Endothelial cell of umbilical vein (primary cell): ENCODE data around the gene RPIA. TPM values are rescaled to one million over a fixed set of nuclear protein-coding genes. Genes with fewer than 3 reads are reported as not detected.

Experiments
- BruUV-seq: library from RNA; stranded (reverse); fragments of 400-500 nt; replicated peaks from 2 replicates; lab custom pipeline; 2021; lab: Mats Ljungman, UMichigan
- CTCF ChIA-PET: fragments of 300-600, 350-600 bp; sonication (Branson Sonifier 250); formaldehyde crosslinking; loops from one replicate; lab custom pipeline; 2021; ENCODE audit warnings: antibody characterized with exemption, inconsistent platforms; lab: Charles Lee
- POLR2A ChIA-PET: fragments of 300-600, 350-600 bp; sonication (Branson Sonifier 250); formaldehyde crosslinking; loops from one replicate; lab custom pipeline; 2021; ENCODE audit warnings: antibody characterized with exemption, inconsistent platforms; lab: Charles Lee
- DNase-seq: peaks from one replicate; pipeline ENCODE4 v3.0.0-alpha.2; 2011; ENCODE audit warnings: low read depth, low spot score
- FAIRE-seq: peaks from 2 replicates; lab custom pipeline; 2011; peaks lifted over from hg19 to GRCh38; lab: Jason Lieb, UNC
- H2AFZ ChIP-seq: 2 replicates; pipeline ENCODE4 v1.6.0; 2012; ENCODE audit warnings: low read depth, low read length, control low read depth, inconsistent platforms
- H3K27ac ChIP-seq: 2 replicates; pipeline ENCODE4 v1.5.1; 2011; ENCODE audit warnings: low read depth, mild to moderate bottlenecking, control low read depth, low read length, moderate library complexity; ENCODE audit not compliant: insufficient read depth
- H3K27me3 ChIP-seq, 2 experiments: 2 replicates each; pipeline versions ENCODE4 v1.6.0 to v1.6.1; 2011; ENCODE audit warnings: low read length in 2 of 2, mixed read lengths in 1 of 2; ENCODE audit not compliant: control insufficient read depth in 2 of 2, insufficient read depth in 2 of 2
- H3K36me3 ChIP-seq, 2 experiments: 2 replicates in 1 of 2; 3 replicates in 1 of 2; pipeline ENCODE4 v1.5.1; 2011; ENCODE audit warnings: low read length in 2 of 2, mild to moderate bottlenecking in 1 of 2, moderate library complexity in 1 of 2; ENCODE audit not compliant: control insufficient read depth in 2 of 2, insufficient read depth in 2 of 2; ENCODE audit errors: extremely low read depth in 1 of 2
- H3K4me1 ChIP-seq: 3 replicates; pipeline ENCODE4 v1.5.1; 2011; ENCODE audit warnings: mild to moderate bottlenecking, low read length; ENCODE audit not compliant: control insufficient read depth, insufficient read depth; ENCODE audit errors: extremely low read depth
- H3K4me2 ChIP-seq: 2 replicates; pipeline ENCODE4 v1.6.1; 2011; ENCODE audit warnings: low read length, control low read depth, mixed read lengths; ENCODE audit not compliant: insufficient read depth
- H3K4me3 ChIP-seq, 3 experiments: fragments of 200-600 bp in 1 of 3; sonication (generic), shearing (Covaris generic) in 1 of 3; replicated peaks in 1 of 3; 2 replicates each; pipeline ENCODE4 v1.5.1; 2011 to 2016; ENCODE audit warnings: control low read depth in 3 of 3, low read length in 3 of 3, mild to moderate bottlenecking in 2 of 3, inconsistent platforms in 1 of 3, low read depth in 1 of 3, moderate library complexity in 1 of 3; ENCODE audit not compliant: insufficient read depth in 1 of 3
- H3K79me2 ChIP-seq: 2 replicates; pipeline ENCODE4 v1.6.0; 2012; ENCODE audit warnings: low read length, inconsistent platforms; ENCODE audit not compliant: control insufficient read depth, insufficient read depth
- H3K9ac ChIP-seq: replicated peaks from 2 replicates; pipeline ENCODE3; 2011; ENCODE audit warnings: low read length, control low read depth; ENCODE audit not compliant: insufficient read depth; ENCODE audit errors: extremely low read depth
- H3K9me1 ChIP-seq: replicated peaks from 3 replicates; pipeline ENCODE4 v1.6.0; 2011; ENCODE audit warnings: mild to moderate bottlenecking, low read length; ENCODE audit not compliant: control insufficient read depth, insufficient read depth; ENCODE audit errors: extremely low read depth
- H3K9me3 ChIP-seq: replicated peaks from 2 replicates; pipeline ENCODE4 v1.5.1; 2012; ENCODE audit warnings: low read length, inconsistent platforms; ENCODE audit not compliant: control insufficient read depth, insufficient read depth
- H4K20me1 ChIP-seq: replicated peaks from 2 replicates; pipeline ENCODE3; 2011; ENCODE audit warnings: mild to moderate bottlenecking, low read length; ENCODE audit not compliant: control insufficient read depth, insufficient read depth; ENCODE audit errors: extremely low read depth
- EZH2 ChIP-seq: IDR thresholded peaks from 2 replicates; pipeline ENCODE4 v1.6.1; 2012; ENCODE audit warnings: borderline replicate concordance, low read depth, mild to moderate bottlenecking, moderate library complexity, low read length, inconsistent platforms; ENCODE audit not compliant: severe bottlenecking
- GATA2 ChIP-seq: IDR thresholded peaks from 2 replicates; pipeline ENCODE4 v1.7.0; 2011; ENCODE audit warnings: low read depth, mild to moderate bottlenecking, moderate library complexity, mixed read lengths, low read length; ENCODE audit not compliant: insufficient read length, insufficient read depth
- dilution Hi-C: fragments of 300-500 bp; cut with MboI; formaldehyde crosslinking; loops from one replicate; pipeline ENCODE4 v1.15.0; 2019; ENCODE audit warnings: low sequenced_read_pairs; ENCODE audit not compliant: extremely low pct_ligation_motif_present
- intact Hi-C: fragments of 100-400 bp; cut with micrococcal nuclease; formaldehyde crosslinking; loops from one replicate; pipeline ENCODE4 v1.10.0; 2022
- polyA plus RNA-seq, 4 experiments: library from polyadenylated mRNA; depleted of rRNA in 3 of 4; stranded (reverse) in 3 of 4; unstranded in 1 of 4; fragments of >200 nt; gene quantifications; 2 replicates each; pipeline versions ENCODE4 v1.2.1 to v1.2.3, GENCODE V29; 2011 to 2012; ENCODE audit warnings: missing spikeins in 1 of 4
- total RNA-seq: library from RNA; stranded (reverse); gene quantifications from 2 replicates; pipeline ENCODE4 v1.2.3, GENCODE V29; 2021
- TF ChIP-seq, protein P1 (sequence below), 2 donors: IDR thresholded peaks; 1 replicate in 1 of 2; 2 replicates in 1 of 2; pipeline ENCODE4 v1.5.1; 2011; ENCODE audit warnings: low read length in 2 of 2, mild to moderate bottlenecking in 2 of 2, moderate library complexity in 2 of 2, control low read depth in 1 of 2, inconsistent platforms in 1 of 2, low read depth in 1 of 2; ENCODE audit not compliant: insufficient read depth in 1 of 2; ENCODE audit errors: extremely low read depth in 1 of 2
- TF ChIP-seq, protein P2 (sequence below): IDR thresholded peaks from 2 replicates; pipeline ENCODE4 v1.6.1; 2011; ENCODE audit not compliant: insufficient read depth, insufficient read length

Gene RPIA
- total and polyA plus RNA-seq, 2 donors (not counting 3 experiments of a cell fraction or from before 2014, with no cell fraction given) = 15.7 to 30.3 TPM

DNA sequence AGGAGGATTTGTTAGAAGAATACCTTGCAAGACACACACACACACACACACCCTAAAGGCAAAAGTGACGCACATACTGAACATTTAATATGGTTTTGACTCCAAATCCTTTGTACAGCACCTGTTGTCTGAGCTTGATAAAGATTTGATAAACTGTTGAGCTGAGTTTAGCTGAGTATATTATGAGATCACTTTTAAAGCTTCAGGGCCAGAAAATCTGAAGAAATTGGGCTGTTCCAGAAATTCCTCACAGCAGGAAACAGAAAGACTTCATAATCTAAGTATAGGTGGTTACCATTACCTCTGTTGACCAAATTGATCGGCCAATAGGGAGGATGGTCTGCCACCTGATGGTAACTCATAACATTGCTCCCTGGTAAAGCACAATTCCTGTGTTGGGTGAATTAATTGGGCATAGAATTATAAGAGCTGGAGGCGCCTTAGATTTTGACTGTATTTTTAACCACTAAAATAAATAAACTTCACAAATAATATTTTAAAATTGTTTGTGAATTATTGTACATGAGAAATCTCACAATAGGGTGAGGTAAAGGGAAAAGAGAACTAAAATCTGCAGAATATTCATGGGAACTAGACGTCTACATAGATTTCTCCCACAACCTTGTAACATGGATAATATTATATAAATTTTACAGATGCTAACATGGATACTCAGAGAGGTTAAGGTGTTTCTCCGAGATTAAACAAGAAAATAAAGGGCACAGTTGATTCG is 21.8 kb upstream of the RPIA start:
- Histone ChIP-seq H3K4me3 (no peak overlapping the region), H2AFZ (no peak overlapping the region), H3K27me3 (peaks cover 5 to 9% of the 10 kb centered on the region in 2 experiments), H3K4me2 (no peak overlapping the region), H3K27ac (no peak overlapping the region), H3K4me1 (no peaks in the 10 kb centered on the region), H3K9ac (no peak overlapping the region), H4K20me1 (no peaks in the 10 kb centered on the region), H3K9me1 (no peaks in the 10 kb centered on the region), H3K9me3 (no peaks in the 10 kb centered on the region), H3K79me2 (no peaks in the 10 kb centered on the region), H3K36me3 (no peaks in the 10 kb centered on the region)
- POLR2A ChIA-PET = interaction anchor here (0.6 kb wide), 1 partner anchor 41 kb away, joined by 4 read pairs; no protein-coding TSS in a partner anchor
- dilution Hi-C loops (loop anchor here (25.0 kb wide), 1 partner anchor 107 kb away; no protein-coding TSS in a partner anchor), intact Hi-C loops (loop anchor here (1.0 to 5.0 kb wide), 4 partner anchors 43 to 478 kb away; partner anchors contain the start of gene EIF2AK3)
- CTCF ChIA-PET = interaction anchor here (0.5 to 12.4 kb wide), 33 partner anchors 8 to 609 kb away, joined by 3 to 378 read pairs (median 4); no protein-coding TSS in a partner anchor
- BruUV-seq = no TSS peak
- TF ChIP-seq, protein P1, sequence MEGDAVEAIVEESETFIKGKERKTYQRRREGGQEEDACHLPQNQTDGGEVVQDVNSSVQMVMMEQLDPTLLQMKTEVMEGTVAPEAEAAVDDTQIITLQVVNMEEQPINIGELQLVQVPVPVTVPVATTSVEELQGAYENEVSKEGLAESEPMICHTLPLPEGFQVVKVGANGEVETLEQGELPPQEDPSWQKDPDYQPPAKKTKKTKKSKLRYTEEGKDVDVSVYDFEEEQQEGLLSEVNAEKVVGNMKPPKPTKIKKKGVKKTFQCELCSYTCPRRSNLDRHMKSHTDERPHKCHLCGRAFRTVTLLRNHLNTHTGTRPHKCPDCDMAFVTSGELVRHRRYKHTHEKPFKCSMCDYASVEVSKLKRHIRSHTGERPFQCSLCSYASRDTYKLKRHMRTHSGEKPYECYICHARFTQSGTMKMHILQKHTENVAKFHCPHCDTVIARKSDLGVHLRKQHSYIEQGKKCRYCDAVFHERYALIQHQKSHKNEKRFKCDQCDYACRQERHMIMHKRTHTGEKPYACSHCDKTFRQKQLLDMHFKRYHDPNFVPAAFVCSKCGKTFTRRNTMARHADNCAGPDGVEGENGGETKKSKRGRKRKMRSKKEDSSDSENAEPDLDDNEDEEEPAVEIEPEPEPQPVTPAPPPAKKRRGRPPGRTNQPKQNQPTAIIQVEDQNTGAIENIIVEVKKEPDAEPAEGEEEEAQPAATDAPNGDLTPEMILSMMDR (IDR thresholded peaks at IDR 0.05; ENCODE audit: extremely low read depth in 1 of 2, insufficient read depth in 1 of 2, low read depth in 1 of 2, low read length in 2 of 2) = peak; percentile 40 to 47
- TF ChIP-seq, protein P2, sequence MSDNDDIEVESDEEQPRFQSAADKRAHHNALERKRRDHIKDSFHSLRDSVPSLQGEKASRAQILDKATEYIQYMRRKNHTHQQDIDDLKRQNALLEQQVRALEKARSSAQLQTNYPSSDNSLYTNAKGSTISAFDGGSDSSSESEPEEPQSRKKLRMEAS = no peak
- TF ChIP-seq EZH2 (no peak), GATA2 (no peak)
- peak; percentile 55 for DNase-seq
- peak; percentile 85 for FAIRE-seq
